H1 (cell line): ENCODE results near the gene IFT25. TPM values are rescaled to one million over a fixed set of nuclear protein-coding genes. Genes with fewer than 3 reads are reported as not detected.
"Not testable (repeated sequence)": the region's sequence is repeated elsewhere in the genome, so short reads cannot be mapped to it uniquely, and the experiment has no call there.

Source experiments
- CTCF ChIA-PET: fragments of 300-600 bp; sonication (Branson Sonifier 250); formaldehyde crosslinking; loops from one replicate; lab custom pipeline; 2021; ENCODE audit not compliant: partially characterized antibody; lab: Charles Lee
- POLR2A ChIA-PET: fragments of 300-600 bp; sonication (Branson Sonifier 250); formaldehyde crosslinking; loops from one replicate; lab custom pipeline; 2021; ENCODE audit warnings: inconsistent platforms; ENCODE audit not compliant: partially characterized antibody; lab: Charles Lee
- DNase-seq, 2 experiments: peaks; one replicate each; pipeline versions ENCODE4 v3.0.0 to v3.0.0-alpha.2; 2010 to 2022; ENCODE audit warnings: low spot score in 2 of 2, low read depth in 1 of 2, mixed read lengths in 1 of 2
- FAIRE-seq: peaks from 2 replicates; lab custom pipeline; 2011; peaks lifted over from hg19 to GRCh38; lab: Jason Lieb, UNC
- H2AFZ ChIP-seq: 2 replicates; pipeline ENCODE4 v1.8.1; 2012; ENCODE audit warnings: low read length, inconsistent platforms
- H2AK5ac ChIP-seq: 2 replicates; pipeline ENCODE4 v1.6.1; 2013; ENCODE audit warnings: low read depth, low read length
- H2BK120ac ChIP-seq: replicated peaks from 2 replicates; pipeline ENCODE3; 2013; ENCODE audit warnings: low read depth, low read length, inconsistent platforms
- H2BK12ac ChIP-seq: 2 replicates; pipeline ENCODE4 v1.6.1; 2013; ENCODE audit warnings: low read depth, low read length
- H2BK15ac ChIP-seq: 2 replicates; pipeline ENCODE4 v1.6.1; 2013; ENCODE audit warnings: low read length
- H2BK20ac ChIP-seq: 2 replicates; pipeline ENCODE4 v1.6.1; 2013; ENCODE audit warnings: low read length
- H2BK5ac ChIP-seq: 2 replicates; pipeline ENCODE4 v1.6.1; 2013; ENCODE audit warnings: low read depth, low read length
- H3K14ac ChIP-seq: 2 replicates; pipeline ENCODE4 v1.6.1; 2013; ENCODE audit warnings: inconsistent platforms; ENCODE audit not compliant: insufficient read length
- H3K18ac ChIP-seq: 2 replicates; pipeline ENCODE4 v1.6.1; 2013; ENCODE audit warnings: low read length; ENCODE audit errors: extremely low read depth
- H3K23ac ChIP-seq: 2 replicates; pipeline ENCODE4 v1.6.1; 2013; ENCODE audit warnings: inconsistent platforms; ENCODE audit not compliant: insufficient read length
- H3K23me2 ChIP-seq: 2 replicates; pipeline ENCODE4 v1.6.1; 2013; ENCODE audit warnings: low read depth, low read length
- H3K27ac ChIP-seq: 2 replicates; pipeline ENCODE4 v1.6.1; 2011; ENCODE audit warnings: low read depth, low read length, inconsistent platforms
- H3K27me3 ChIP-seq, 4 experiments: replicated peaks in 1 of 4; 1 replicate in 1 of 4; 2 replicates in 3 of 4; pipeline versions ENCODE4 v1.6.1 to v1.8.1; 2011 to 2013; ENCODE audit warnings: low read length in 3 of 4, mild to moderate bottlenecking in 3 of 4, inconsistent platforms in 2 of 4, mixed read lengths in 2 of 4, moderate library complexity in 1 of 4; ENCODE audit not compliant: control insufficient read depth in 3 of 4, insufficient read depth in 3 of 4; ENCODE audit errors: extremely low read depth in 1 of 4
- H3K36me3 ChIP-seq, 4 experiments: 2 replicates each; pipeline versions ENCODE4 v1.6.1 to v1.8.1; 2011 to 2013; ENCODE audit warnings: mild to moderate bottlenecking in 4 of 4, low read length in 3 of 4, moderate library complexity in 2 of 4, control low read depth in 1 of 4, inconsistent platforms in 1 of 4; ENCODE audit not compliant: insufficient read depth in 4 of 4, control insufficient read depth in 2 of 4
- H3K4ac ChIP-seq: replicated peaks from 2 replicates; pipeline ENCODE3; 2013; ENCODE audit warnings: low read length, low read depth, mixed read lengths, inconsistent platforms; ENCODE audit not compliant: insufficient read length
- H3K4me1 ChIP-seq, 4 experiments: replicated peaks in 1 of 4; 1 replicate in 1 of 4; 2 replicates in 3 of 4; pipeline versions ENCODE4 v1.6.1 to v1.8.1; 2011 to 2013; ENCODE audit warnings: low read length in 3 of 4, inconsistent platforms in 2 of 4, mixed read lengths in 1 of 4; ENCODE audit not compliant: insufficient read depth in 4 of 4, control insufficient read depth in 3 of 4
- H3K4me2 ChIP-seq, 2 experiments: 2 replicates each; pipeline versions ENCODE4 v1.6.1 to v1.8.1; 2011 to 2013; ENCODE audit warnings: low read depth in 2 of 2, low read length in 2 of 2, control low read depth in 1 of 2, inconsistent platforms in 1 of 2, mild to moderate bottlenecking in 1 of 2; ENCODE audit not compliant: insufficient read depth in 1 of 2
- H3K4me3 ChIP-seq, 4 experiments: fragments of 200-600, 300-600 bp in 1 of 4; sonication (generic), shearing (Covaris generic), sonication (Bioruptor Twin) in 1 of 4; 2 replicates each; pipeline versions ENCODE4 v1.5.1 to v1.8.1; 2011 to 2016; ENCODE audit warnings: low read length in 4 of 4, low read depth in 3 of 4, control low read depth in 2 of 4, inconsistent platforms in 2 of 4, mild to moderate bottlenecking in 2 of 4, mixed read lengths in 1 of 4, moderate library complexity in 1 of 4; ENCODE audit not compliant: insufficient read depth in 2 of 4; ENCODE audit errors: extremely low read depth in 1 of 4
- H3K56ac ChIP-seq: replicated peaks from 2 replicates; pipeline ENCODE3; 2013; ENCODE audit warnings: low read depth, mild to moderate bottlenecking, mixed read lengths, low read length, inconsistent platforms; ENCODE audit not compliant: insufficient read length
- H3K79me1 ChIP-seq: 2 replicates; pipeline ENCODE4 v1.6.1; 2013; ENCODE audit warnings: low read depth, low read length, control low read depth
- H3K79me2 ChIP-seq, 2 experiments: 2 replicates each; pipeline versions ENCODE4 v1.6.1 to v1.8.1; 2012 to 2013; ENCODE audit warnings: low read length in 2 of 2, mild to moderate bottlenecking in 2 of 2, inconsistent platforms in 1 of 2; ENCODE audit not compliant: insufficient read depth in 2 of 2, control insufficient read depth in 1 of 2
- H3K9ac ChIP-seq, 4 experiments: replicated peaks in 1 of 4; 1 replicate in 1 of 4; 2 replicates in 3 of 4; pipeline versions ENCODE4 v1.6.1 to v1.8.1; 2011 to 2013; ENCODE audit warnings: low read depth in 3 of 4, low read length in 3 of 4, control low read depth in 2 of 4, mild to moderate bottlenecking in 2 of 4, moderate library complexity in 2 of 4, inconsistent platforms in 1 of 4; ENCODE audit errors: extremely low read depth in 1 of 4
- H3K9me3 ChIP-seq, 2 experiments: 2 replicates each; pipeline versions ENCODE4 v1.6.1 to v1.8.1; 2012 to 2013; ENCODE audit warnings: mild to moderate bottlenecking in 2 of 2, moderate library complexity in 2 of 2, control low read depth in 1 of 2, inconsistent platforms in 1 of 2, low read depth in 1 of 2, low read length in 1 of 2, mixed read lengths in 1 of 2; ENCODE audit not compliant: insufficient read depth in 2 of 2
- H4K20me1 ChIP-seq, 2 experiments: replicated peaks in 1 of 2; 2 replicates each; pipeline versions ENCODE3 to v1.8.1; 2011 to 2013; ENCODE audit warnings: inconsistent platforms in 2 of 2, low read length in 2 of 2, mild to moderate bottlenecking in 1 of 2; ENCODE audit not compliant: insufficient read depth in 2 of 2, control insufficient read depth in 1 of 2
- H4K5ac ChIP-seq: 2 replicates; pipeline ENCODE4 v1.6.1; 2013; ENCODE audit warnings: low read length, low read depth, mixed read lengths, inconsistent platforms; ENCODE audit not compliant: insufficient read length
- H4K8ac ChIP-seq: 2 replicates; pipeline ENCODE4 v1.8.0; 2013; ENCODE audit warnings: mild to moderate bottlenecking, moderate library complexity, low read length, inconsistent platforms; ENCODE audit not compliant: insufficient read depth; ENCODE audit errors: extremely low read depth
- H4K91ac ChIP-seq: replicated peaks from 2 replicates; pipeline ENCODE3; 2013; ENCODE audit warnings: low read length, mixed read lengths, inconsistent platforms; ENCODE audit not compliant: insufficient read length
- WGBS, 2 experiments: shearing (Covaris generic) in 1 of 2; methylation state at CpG; one replicate each; pipeline versions ENCODE4 v1.1.6 to v1.1.7; 2013 to 2015; ENCODE audit warnings: low lambda C conversion rate in 2 of 2, mixed read lengths in 2 of 2, inconsistent platforms in 1 of 2, low coverage in 1 of 2, missing lambda C conversion rate in 1 of 2; ENCODE audit not compliant: insufficient replicate concordance in 2 of 2, insufficient coverage in 1 of 2, insufficient read length in 1 of 2; ENCODE audit errors: extremely low coverage in 1 of 2, missing lambda C conversion rate in 1 of 2; 5-methylcytosine and 5-hydroxymethylcytosine counted together
- polyA plus RNA-seq, 7 experiments: library from polyadenylated mRNA; depleted of rRNA in 3 of 7; stranded (reverse) in 5 of 7; unstranded in 2 of 7; fragments of >200 nt in 5 of 7; fragments of 200-250 nt in 2 of 7; gene quantifications; 1 replicate in 5 of 7; 2 replicates in 1 of 7; 4 replicates in 1 of 7; pipeline versions ENCODE4 v1.2.1 to v1.2.3, GENCODE V29; 2011 to 2013; ENCODE audit warnings: missing spikeins in 2 of 7, mixed read lengths in 2 of 7
- total RNA-seq: library from RNA; stranded (reverse); fragmentation: NEBNext Ultra II Directional; extraction: Animal tissue kit (Norgen Biotek cat#: 25700); gene quantifications from 2 replicates; pipeline ENCODE4 v1.2.1, GENCODE V29; 2021

IFT25 gene
- total and polyA plus RNA-seq, 2 of the 8 experiments (the other 6 are each of a cell fraction or from before 2014, with no cell fraction given): 15.0 to 36.3 TPM

- H3K27me3 ChIP-seq, H3K9me3 ChIP-seq, H2BK120ac ChIP-seq, H3K4me3 ChIP-seq, H2AFZ ChIP-seq, H2BK15ac ChIP-seq, H3K27ac ChIP-seq, DNase-seq, H3K18ac ChIP-seq, H3K79me2 ChIP-seq, H4K20me1 ChIP-seq, H3K4ac ChIP-seq, POLR2A ChIA-PET, H4K8ac ChIP-seq, H2AK5ac ChIP-seq, FAIRE-seq, H3K23me2 ChIP-seq, H3K4me1 ChIP-seq, H3K56ac ChIP-seq, H3K14ac ChIP-seq, H4K5ac ChIP-seq, H2BK20ac ChIP-seq, H3K79me1 ChIP-seq, H2BK12ac ChIP-seq, H3K4me2 ChIP-seq, H2BK5ac ChIP-seq, H3K23ac ChIP-seq, H4K91ac ChIP-seq, H3K9ac ChIP-seq: not testable (repeated sequence)
- WGBS, 2 experiments: 94% methylated on average over 2 of the region's 2 CpGs; no CpG with 5 or more reads in 1 of the 2 experiments
- H3K36me3 ChIP-seq: peaks cover 3 to 26% (median 9%) of the 10 kb centered on the region in 4 experiments; a peak in 6 of 8 replicates
- CTCF ChIA-PET: interaction anchor here (5.0 to 10.4 kb wide), 3 partner anchors 15 to 84 kb away, joined by 28 to 84 read pairs (median 62); no protein-coding TSS in a partner anchor
These were observed 70.3 kb downstream of the IFT25 start for GRCh38 chr1:53875150-53875549.
